Measurements from ENCODE around the gene KCNK7. TPM values are rescaled to one million over a fixed set of nuclear protein-coding genes. Genes with fewer than 3 reads are reported as not detected.

The KCNK7 gene
- total RNA-seq, 4 donors from 2014 or later = 0.39 to 18.6 TPM; not detected in 2

DNA sequence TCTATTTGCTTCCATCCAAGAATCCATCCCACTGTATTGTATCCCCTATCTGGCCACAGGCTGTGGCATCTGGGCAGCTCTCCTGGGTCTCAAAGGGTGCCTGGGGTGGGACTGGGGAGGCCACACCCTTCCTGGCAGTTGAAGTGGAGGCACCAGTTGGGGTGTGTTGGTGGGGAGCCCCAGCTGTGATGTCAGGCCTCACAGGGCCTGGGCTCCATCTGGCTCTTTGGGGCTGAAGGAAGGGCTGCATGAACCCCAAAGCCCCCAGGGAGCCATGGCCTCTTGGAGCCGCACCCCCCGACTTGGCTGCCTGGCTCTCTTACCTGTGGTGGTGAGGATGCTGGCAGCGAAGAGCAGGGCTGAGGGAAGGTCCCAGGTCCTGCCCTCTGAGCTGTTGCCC, 469 bp downstream of the KCNK7 start:
- no peak for TF ChIP-seq POLR2A (IDR thresholded peaks at IDR 0.05)
- TF ChIP-seq, protein P1, sequence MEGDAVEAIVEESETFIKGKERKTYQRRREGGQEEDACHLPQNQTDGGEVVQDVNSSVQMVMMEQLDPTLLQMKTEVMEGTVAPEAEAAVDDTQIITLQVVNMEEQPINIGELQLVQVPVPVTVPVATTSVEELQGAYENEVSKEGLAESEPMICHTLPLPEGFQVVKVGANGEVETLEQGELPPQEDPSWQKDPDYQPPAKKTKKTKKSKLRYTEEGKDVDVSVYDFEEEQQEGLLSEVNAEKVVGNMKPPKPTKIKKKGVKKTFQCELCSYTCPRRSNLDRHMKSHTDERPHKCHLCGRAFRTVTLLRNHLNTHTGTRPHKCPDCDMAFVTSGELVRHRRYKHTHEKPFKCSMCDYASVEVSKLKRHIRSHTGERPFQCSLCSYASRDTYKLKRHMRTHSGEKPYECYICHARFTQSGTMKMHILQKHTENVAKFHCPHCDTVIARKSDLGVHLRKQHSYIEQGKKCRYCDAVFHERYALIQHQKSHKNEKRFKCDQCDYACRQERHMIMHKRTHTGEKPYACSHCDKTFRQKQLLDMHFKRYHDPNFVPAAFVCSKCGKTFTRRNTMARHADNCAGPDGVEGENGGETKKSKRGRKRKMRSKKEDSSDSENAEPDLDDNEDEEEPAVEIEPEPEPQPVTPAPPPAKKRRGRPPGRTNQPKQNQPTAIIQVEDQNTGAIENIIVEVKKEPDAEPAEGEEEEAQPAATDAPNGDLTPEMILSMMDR (IDR thresholded peaks at IDR 0.05 in 4 of 5, conservative IDR thresholded peaks at IDR 0.05 in 1 of 5) = no peak
- H3K27me3 ChIP-seq = no peaks in the 10 kb centered on the region
- in situ Hi-C loops (cut with MboI; ENCODE audit: low sequenced_read_pairs in 4 of 4) = no loop called here
- peaks cover 0 to 43% of the 10 kb centered on the region in 2 donors for H3K36me3 ChIP-seq
- H3K4me3 ChIP-seq = no peak overlapping the region
- intact Hi-C loops (cut with DNase I; ENCODE audit: low total_unique reads) = no loop called here
- peak overlapping the region in 1 of 4 donors; percentile 98 for H3K27ac ChIP-seq
- H3K4me1 ChIP-seq = peaks cover 23 to 38% of the 10 kb centered on the region in 2 donors
- no peaks in the 10 kb centered on the region for H3K9me3 ChIP-seq
- no peak for ATAC-seq
- DNase-seq = no peak

DNA sequence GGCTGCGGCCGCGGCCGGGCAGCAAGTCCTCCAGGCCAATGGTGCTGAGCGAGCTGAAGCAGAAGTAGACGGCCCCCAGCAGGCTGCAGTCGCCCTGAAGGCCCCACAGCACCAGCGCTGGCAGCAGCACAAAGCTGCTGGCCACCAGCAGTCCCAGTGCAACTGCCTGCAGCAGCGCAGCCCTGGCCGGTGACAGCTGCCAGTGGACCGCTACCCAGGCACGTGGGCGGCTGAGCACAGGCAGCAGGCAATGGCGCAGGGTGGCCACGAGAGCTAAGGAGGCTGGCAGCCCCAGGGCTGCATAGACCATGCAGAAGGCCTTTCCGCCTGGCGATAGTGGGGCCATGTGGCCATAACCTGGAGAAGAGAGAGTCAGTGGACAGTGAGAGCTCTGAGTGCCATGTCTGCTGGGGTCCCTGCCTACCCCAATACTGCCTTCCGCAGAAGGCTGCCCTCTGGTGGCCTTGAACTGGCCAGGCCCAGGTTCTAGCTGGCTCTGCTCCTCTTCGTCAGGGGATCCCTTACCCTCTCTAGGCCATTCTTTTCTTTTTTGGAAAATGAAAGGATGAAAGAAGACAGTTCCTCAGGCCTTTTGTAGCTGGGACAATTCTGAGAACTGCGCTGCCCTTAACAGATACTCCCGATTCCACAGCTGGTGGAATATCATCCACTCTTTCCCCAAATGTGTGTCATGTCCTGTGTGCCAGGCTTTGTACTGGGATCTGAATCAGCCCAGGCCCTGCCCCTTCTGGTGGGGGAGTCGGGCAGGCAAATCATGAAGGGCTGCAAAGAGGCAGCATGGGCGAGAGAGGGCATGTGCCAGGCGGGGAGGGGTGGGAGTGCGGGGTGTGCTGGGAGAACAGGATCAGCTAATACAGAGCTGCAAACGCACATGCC, 1.8 kb downstream of the KCNK7 start:
- H3K27ac ChIP-seq = peak overlapping the region; percentile 91 to 99 (median 98)
- no peaks in the 10 kb centered on the region for H3K9me3 ChIP-seq
- ATAC-seq (peak; percentile 69), DNase-seq (peak; percentile 53 to 84)
- intact Hi-C loops (cut with DNase I; ENCODE audit: low total_unique reads) = loop anchor here (1.0 kb wide), 2 partner anchors 19 to 53 kb away; no protein-coding TSS in a partner anchor
- TF ChIP-seq, protein P1 (IDR thresholded peaks at IDR 0.05 in 4 of 5, conservative IDR thresholded peaks at IDR 0.05 in 1 of 5) = peak; percentile 85 to 93 (median 92)
- TF ChIP-seq POLR2A (IDR thresholded peaks at IDR 0.05) = peak in 1 of 2 donors; percentile 11
- peaks cover 37 to 52% of the 10 kb centered on the region in 2 donors for H3K4me1 ChIP-seq
- in situ Hi-C loops (cut with MboI; ENCODE audit: low sequenced_read_pairs in 4 of 4) = no loop called here
- no peak overlapping the region for H3K4me3 ChIP-seq
- peaks cover 0 to 44% of the 10 kb centered on the region in 2 donors for H3K36me3 ChIP-seq
- H3K27me3 ChIP-seq = no peaks in the 10 kb centered on the region

DNA sequence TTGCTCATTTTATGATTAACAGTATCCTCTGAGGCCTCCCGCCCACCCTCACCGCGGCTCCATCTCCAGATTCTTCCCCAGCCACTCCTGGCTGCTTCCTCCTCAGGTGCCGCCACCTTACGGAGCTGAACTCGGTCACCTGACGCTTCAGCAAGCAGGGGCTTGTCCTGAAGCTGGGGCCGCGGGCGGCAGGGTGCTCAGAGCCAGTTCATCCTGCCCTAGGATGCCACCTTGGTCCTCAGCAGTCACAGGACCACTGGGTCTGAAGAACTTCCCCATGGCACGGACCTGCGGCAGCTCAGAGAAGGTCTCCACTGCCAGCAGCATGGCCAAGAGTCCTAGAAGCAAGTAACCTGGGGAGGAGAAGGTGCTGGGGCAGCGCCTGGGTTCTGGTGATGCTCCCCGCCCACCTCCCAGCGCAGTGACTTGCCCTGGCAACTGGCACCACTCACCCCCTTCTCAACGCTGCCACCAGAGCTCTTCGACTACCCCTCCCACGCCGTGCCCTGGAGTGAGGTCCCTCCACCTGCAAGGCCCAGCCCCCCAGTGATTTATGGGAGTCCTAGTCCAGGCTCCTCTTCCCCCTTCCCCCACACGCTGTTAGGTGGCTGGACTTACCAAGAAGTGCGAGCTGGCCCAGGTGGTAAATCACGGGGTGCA, 2.6 kb downstream of the KCNK7 start:
- Histone ChIP-seq H3K9me3 (no peaks in the 10 kb centered on the region), H3K36me3 (peaks cover 0 to 36% of the 10 kb centered on the region in 2 donors), H3K27ac (peak overlapping the region; percentile 91 to 99 (median 98)), H3K4me1 (peaks cover 45 to 60% of the 10 kb centered on the region in 2 donors), H3K4me3 (no peak overlapping the region), H3K27me3 (no peaks in the 10 kb centered on the region)
- ATAC-seq (peak in 1 of 2 donors; percentile 3), DNase-seq (no peak)
- intact Hi-C loops (cut with DNase I; ENCODE audit: low total_unique reads) (loop anchor here (1.0 kb wide), 2 partner anchors 19 to 53 kb away; no protein-coding TSS in a partner anchor), in situ Hi-C loops (cut with MboI; ENCODE audit: low sequenced_read_pairs in 4 of 4) (no loop called here)
- TF ChIP-seq, protein P1 (IDR thresholded peaks at IDR 0.05 in 4 of 5, conservative IDR thresholded peaks at IDR 0.05 in 1 of 5) = no peak
- TF ChIP-seq POLR2A (IDR thresholded peaks at IDR 0.05) = no peak

DNA sequence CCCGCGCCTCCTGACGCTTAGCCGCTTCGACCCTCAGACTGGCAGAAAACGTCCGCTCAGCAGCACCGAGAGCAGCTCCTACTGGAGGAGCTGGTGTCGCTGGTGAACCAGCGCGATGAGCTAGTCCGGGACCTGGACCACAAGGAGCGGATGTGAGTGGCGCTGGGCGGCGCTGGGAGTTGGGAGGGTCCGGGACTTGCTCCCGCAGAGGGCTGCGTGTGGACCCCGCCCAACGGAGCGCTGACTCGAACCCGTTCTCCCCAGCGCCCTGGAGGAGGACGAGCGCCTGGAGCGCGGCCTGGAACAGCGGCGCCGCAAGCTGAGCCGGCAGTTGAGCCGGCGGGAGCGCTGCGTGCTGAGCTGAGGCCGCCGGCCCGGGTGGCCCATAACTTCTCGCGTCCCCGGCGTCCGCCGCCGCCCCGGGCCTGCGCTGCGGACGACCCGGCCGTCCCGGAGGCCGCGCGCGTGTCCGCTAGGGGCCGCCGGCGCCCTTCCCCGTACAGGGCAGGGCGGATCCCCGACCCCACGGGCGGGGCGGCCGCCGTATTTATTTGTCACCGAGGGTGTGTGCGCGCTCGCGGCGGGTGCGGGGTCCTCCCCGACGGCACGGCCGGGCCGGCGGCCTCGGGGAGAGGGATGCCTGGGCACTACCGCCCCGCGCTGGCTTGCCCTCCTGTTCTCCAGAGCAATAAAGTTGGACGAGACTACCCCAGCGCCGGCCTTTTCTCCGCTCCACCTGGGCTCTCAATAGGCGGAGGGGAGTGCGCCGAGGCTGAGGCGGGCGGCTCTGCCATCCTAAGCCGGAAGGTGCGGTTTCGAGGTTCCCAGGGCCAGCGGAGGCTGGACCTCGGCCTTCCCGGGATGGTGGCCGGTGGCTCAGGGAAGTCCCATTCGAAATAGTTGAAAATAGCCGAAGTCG, 3.4 kb downstream of the KCNK7 start:
- H3K36me3 ChIP-seq = peaks cover 0 to 30% of the 10 kb centered on the region in 2 donors
- no peaks in the 10 kb centered on the region for H3K27me3 ChIP-seq
- ATAC-seq (no peak), DNase-seq (no peak)
- H3K27ac ChIP-seq = peak overlapping the region; percentile 91 to 99 (median 98)
- TF ChIP-seq POLR2A (IDR thresholded peaks at IDR 0.05) = no peak
- TF ChIP-seq, protein P1 (IDR thresholded peaks at IDR 0.05 in 4 of 5, conservative IDR thresholded peaks at IDR 0.05 in 1 of 5) = peak in 1 of 5 experiments; percentile 30
- intact Hi-C loops (cut with DNase I; ENCODE audit: low total_unique reads) = no loop called here
- in situ Hi-C loops (cut with MboI; ENCODE audit: low sequenced_read_pairs in 4 of 4) = no loop called here
- H3K4me1 ChIP-seq = peaks cover 53 to 68% of the 10 kb centered on the region in 2 donors
- H3K4me3 ChIP-seq = peak overlapping the region in 2 of 4 donors; percentile 12 to 24
- no peaks in the 10 kb centered on the region for H3K9me3 ChIP-seq
